ENCODE data around the gene DDX59.

DDX59 gene

GRCh38 chr1:200669314-200670241, at the start of gene DDX59:
Gene DDX59, minus strand, starts transcription at chr1:200669907. Its CDS starts 3,167 bp downstream, at chr1:200666740.
- ATAC-seq (ENCODE audit: low read depth) (peak; percentile 83), DNase-seq (ENCODE audit: low spot score in 2 of 2) (peak; percentile 74 to 82)
- H3K9me3 Mint-ChIP-seq = no peaks in the 10 kb centered on the region
- peaks cover 12% of the 10 kb centered on the region for H3K36me3 Mint-ChIP-seq
- H3K27ac Mint-ChIP-seq = peak within 1 kb of the TSS; percentile 90
- peaks cover 29% of the 10 kb centered on the region for H3K4me1 Mint-ChIP-seq
- peak within 1 kb of the TSS; percentile 95 for H3K4me3 Mint-ChIP-seq
- no peaks in the 10 kb centered on the region for H3K27me3 Mint-ChIP-seq

GRCh38 chr1:200714504-200715187, 44.9 kb upstream of the DDX59 start:
- H3K4me3 Mint-ChIP-seq = no peak overlapping the region

GRCh38 chr1:200710166-200710565, 40.5 kb upstream of the DDX59 start:
- no peaks in the 10 kb centered on the region for H3K4me1 Mint-ChIP-seq

More at GRCh38 chr1:200714504-200715187, 44.9 kb upstream of the DDX59 start:
- DNase-seq (ENCODE audit: low spot score in 2 of 2) (no peak), ATAC-seq (ENCODE audit: low read depth) (no peak)
- Mint-ChIP-seq H3K36me3 (no peaks in the 10 kb centered on the region), H3K27me3 (peaks cover 7% of the 10 kb centered on the region), H3K27ac (no peak overlapping the region), H3K9me3 (peaks cover 1% of the 10 kb centered on the region), H3K4me1 (no peaks in the 10 kb centered on the region)

GRCh38 chr1:200708769-200709168, 39.1 kb upstream of the DDX59 start:
- no peaks in the 10 kb centered on the region for H3K36me3 Mint-ChIP-seq
- H3K27ac Mint-ChIP-seq = no peak overlapping the region
- DNase-seq (ENCODE audit: low spot score in 2 of 2) (no peak), ATAC-seq (ENCODE audit: low read depth) (no peak)
- no peak overlapping the region for H3K4me3 Mint-ChIP-seq
- H3K9me3 Mint-ChIP-seq = no peaks in the 10 kb centered on the region
- no peaks in the 10 kb centered on the region for H3K4me1 Mint-ChIP-seq
- no peaks in the 10 kb centered on the region for H3K27me3 Mint-ChIP-seq

More at GRCh38 chr1:200710166-200710565, 40.5 kb upstream of the DDX59 start:
- Mint-ChIP-seq H3K4me3 (no peak overlapping the region), H3K27me3 (no peaks in the 10 kb centered on the region), H3K36me3 (no peaks in the 10 kb centered on the region), H3K27ac (no peak overlapping the region), H3K9me3 (no peaks in the 10 kb centered on the region)
- ATAC-seq (ENCODE audit: low read depth) (no peak), DNase-seq (ENCODE audit: low spot score in 2 of 2) (no peak)

GRCh38 chr1:200708161-200708560, 38.5 kb upstream of the DDX59 start:
- Mint-ChIP-seq H3K4me3 (no peak overlapping the region), H3K4me1 (no peaks in the 10 kb centered on the region), H3K27me3 (no peaks in the 10 kb centered on the region), H3K36me3 (no peaks in the 10 kb centered on the region), H3K9me3 (no peaks in the 10 kb centered on the region), H3K27ac (no peak overlapping the region)
- ATAC-seq (ENCODE audit: low read depth) = no peak
- no peak for DNase-seq (ENCODE audit: low spot score in 2 of 2)

- H3K9me3 Mint-ChIP-seq = no peaks in the 10 kb centered on the region
- no peak for DNase-seq (ENCODE audit: low spot score in 2 of 2)
- no peak overlapping the region for H3K27ac Mint-ChIP-seq
- no peaks in the 10 kb centered on the region for H3K36me3 Mint-ChIP-seq
- H3K27me3 Mint-ChIP-seq = peaks cover 1% of the 10 kb centered on the region
- no peak overlapping the region for H3K4me3 Mint-ChIP-seq
- H3K4me1 Mint-ChIP-seq = no peaks in the 10 kb centered on the region
- ATAC-seq (ENCODE audit: low read depth) = no peak
These were observed 37.4 kb upstream of the DDX59 start for GRCh38 chr1:200707116-200707515.

GRCh38 chr1:200706111-200706814, 36.6 kb upstream of the DDX59 start:
- Mint-ChIP-seq H3K27ac (no peak overlapping the region), H3K27me3 (peaks cover 3% of the 10 kb centered on the region), H3K4me3 (no peak overlapping the region), H3K9me3 (no peaks in the 10 kb centered on the region), H3K4me1 (no peaks in the 10 kb centered on the region), H3K36me3 (no peaks in the 10 kb centered on the region)
- DNase-seq (ENCODE audit: low spot score in 2 of 2) (no peak), ATAC-seq (ENCODE audit: low read depth) (no peak)

- Mint-ChIP-seq H3K4me3 (no peak overlapping the region), H3K9me3 (no peaks in the 10 kb centered on the region), H3K4me1 (no peaks in the 10 kb centered on the region), H3K27ac (no peak overlapping the region), H3K27me3 (peaks cover 3% of the 10 kb centered on the region), H3K36me3 (no peaks in the 10 kb centered on the region)
- ATAC-seq (ENCODE audit: low read depth) (no peak), DNase-seq (ENCODE audit: low spot score in 2 of 2) (no peak)
These were observed 35.3 kb upstream of the DDX59 start for GRCh38 chr1:200704986-200705500.

GRCh38 chr1:200699871-200700270, 30.2 kb upstream of the DDX59 start:
- peaks cover 3% of the 10 kb centered on the region for H3K27me3 Mint-ChIP-seq
- no peaks in the 10 kb centered on the region for H3K4me1 Mint-ChIP-seq
- ATAC-seq (ENCODE audit: low read depth) (no peak), DNase-seq (ENCODE audit: low spot score in 2 of 2) (no peak)
- H3K9me3 Mint-ChIP-seq = no peaks in the 10 kb centered on the region
- no peak overlapping the region for H3K27ac Mint-ChIP-seq
- H3K36me3 Mint-ChIP-seq = no peaks in the 10 kb centered on the region
- H3K4me3 Mint-ChIP-seq = no peak overlapping the region

- H3K9me3 Mint-ChIP-seq = no peaks in the 10 kb centered on the region
- H3K27me3 Mint-ChIP-seq = no peaks in the 10 kb centered on the region
- no peak overlapping the region for H3K4me3 Mint-ChIP-seq
- no peaks in the 10 kb centered on the region for H3K36me3 Mint-ChIP-seq
- no peak for DNase-seq (ENCODE audit: low spot score in 2 of 2)
- no peak overlapping the region for H3K27ac Mint-ChIP-seq
- H3K4me1 Mint-ChIP-seq = no peaks in the 10 kb centered on the region
- ATAC-seq (ENCODE audit: low read depth) = no peak
These were observed 25.0 kb upstream of the DDX59 start for GRCh38 chr1:200694738-200695137.

- H3K36me3 Mint-ChIP-seq = no peaks in the 10 kb centered on the region
- no peak for DNase-seq (ENCODE audit: low spot score in 2 of 2)
- H3K4me3 Mint-ChIP-seq = no peak overlapping the region
- no peaks in the 10 kb centered on the region for H3K27me3 Mint-ChIP-seq
- H3K4me1 Mint-ChIP-seq = no peaks in the 10 kb centered on the region
- H3K9me3 Mint-ChIP-seq = no peaks in the 10 kb centered on the region
- no peak overlapping the region for H3K27ac Mint-ChIP-seq
- ATAC-seq (ENCODE audit: low read depth) = peak; percentile 49
These were observed 23.6 kb upstream of the DDX59 start for GRCh38 chr1:200693327-200693726.

- Mint-ChIP-seq H3K27me3 (no peaks in the 10 kb centered on the region), H3K9me3 (no peaks in the 10 kb centered on the region), H3K4me1 (no peaks in the 10 kb centered on the region), H3K36me3 (no peaks in the 10 kb centered on the region), H3K4me3 (no peak overlapping the region), H3K27ac (no peak overlapping the region)
- no peak for DNase-seq (ENCODE audit: low spot score in 2 of 2)
- ATAC-seq (ENCODE audit: low read depth) = no peak
These were observed 22.6 kb upstream of the DDX59 start for GRCh38 chr1:200692316-200692715.

- no peaks in the 10 kb centered on the region for H3K36me3 Mint-ChIP-seq
These were observed 16.9 kb upstream of the DDX59 start for GRCh38 chr1:200686620-200687019.

GRCh38 chr1:200684015-200684414, 14.3 kb upstream of the DDX59 start:
- no peaks in the 10 kb centered on the region for H3K36me3 Mint-ChIP-seq
- no peak overlapping the region for H3K27ac Mint-ChIP-seq
- ATAC-seq (ENCODE audit: low read depth) = no peak

More at GRCh38 chr1:200686620-200687019, 16.9 kb upstream of the DDX59 start:
- no peak for ATAC-seq (ENCODE audit: low read depth)
- Mint-ChIP-seq H3K9me3 (no peaks in the 10 kb centered on the region), H3K4me3 (no peak overlapping the region), H3K27me3 (peaks cover 2% of the 10 kb centered on the region), H3K4me1 (no peaks in the 10 kb centered on the region), H3K27ac (no peak overlapping the region)
- DNase-seq (ENCODE audit: low spot score in 2 of 2) = no peak

More at GRCh38 chr1:200684015-200684414, 14.3 kb upstream of the DDX59 start:
- no peaks in the 10 kb centered on the region for H3K4me1 Mint-ChIP-seq
- DNase-seq (ENCODE audit: low spot score in 2 of 2) = no peak
- peaks cover 2% of the 10 kb centered on the region for H3K27me3 Mint-ChIP-seq
- H3K9me3 Mint-ChIP-seq = no peaks in the 10 kb centered on the region
- H3K4me3 Mint-ChIP-seq = no peak overlapping the region
